Chondrocyte (in vitro differentiated cells): ENCODE data around the gene TSHZ2. TPM values are rescaled to one million over a fixed set of nuclear protein-coding genes. Genes with fewer than 3 reads are reported as not detected.
"Not testable (repeated sequence)": the region's sequence is repeated elsewhere in the genome, so short reads cannot be mapped to it uniquely, and the experiment has no call there.

ENCODE experiments used
- DNase-seq: peaks from one replicate; pipeline ENCODE4 v3.0.0; 2021; ENCODE audit warnings: mixed read lengths, low spot score
- H3K27ac Mint-ChIP-seq: one replicate; pipeline ENCODE4 v1.8.0; 2021; ENCODE audit warnings: mild to moderate bottlenecking, moderate library complexity, mixed read lengths; ENCODE audit not compliant: unreplicated experiment
- H3K27me3 Mint-ChIP-seq: 2 replicates; pipeline ENCODE4 v1.8.0; 2021; ENCODE audit warnings: low read depth, mixed read lengths
- H3K36me3 Mint-ChIP-seq: 2 replicates; pipeline ENCODE4 v1.8.0; 2021; ENCODE audit warnings: low read depth, mixed read lengths
- H3K4me1 Mint-ChIP-seq: 2 replicates; pipeline ENCODE4 v1.8.0; 2021; ENCODE audit warnings: low read depth, mild to moderate bottlenecking, mixed read lengths
- H3K4me3 Mint-ChIP-seq: one replicate; pipeline ENCODE4 v1.8.0; 2021; ENCODE audit warnings: mild to moderate bottlenecking, moderate library complexity, mixed read lengths; ENCODE audit not compliant: unreplicated experiment
- H3K9me3 Mint-ChIP-seq: 2 replicates; pipeline ENCODE4 v1.8.0; 2021; ENCODE audit warnings: low read depth, mixed read lengths
- total RNA-seq: library from RNA; stranded (reverse); gene quantifications from 3 replicates; pipeline ENCODE4 v1.2.1, GENCODE V29; 2021
- TF ChIP-seq, protein P1 (sequence below): fragments of 200-600 bp; sonication (generic); IDR thresholded peaks from 2 replicates; pipeline ENCODE4 v1.5.0; 2021; ENCODE audit warnings: antibody characterized with exemption, mild to moderate bottlenecking, moderate library complexity

Gene TSHZ2
- total RNA-seq, 1 donor from 2014 or later: 0.37 TPM

DNA sequence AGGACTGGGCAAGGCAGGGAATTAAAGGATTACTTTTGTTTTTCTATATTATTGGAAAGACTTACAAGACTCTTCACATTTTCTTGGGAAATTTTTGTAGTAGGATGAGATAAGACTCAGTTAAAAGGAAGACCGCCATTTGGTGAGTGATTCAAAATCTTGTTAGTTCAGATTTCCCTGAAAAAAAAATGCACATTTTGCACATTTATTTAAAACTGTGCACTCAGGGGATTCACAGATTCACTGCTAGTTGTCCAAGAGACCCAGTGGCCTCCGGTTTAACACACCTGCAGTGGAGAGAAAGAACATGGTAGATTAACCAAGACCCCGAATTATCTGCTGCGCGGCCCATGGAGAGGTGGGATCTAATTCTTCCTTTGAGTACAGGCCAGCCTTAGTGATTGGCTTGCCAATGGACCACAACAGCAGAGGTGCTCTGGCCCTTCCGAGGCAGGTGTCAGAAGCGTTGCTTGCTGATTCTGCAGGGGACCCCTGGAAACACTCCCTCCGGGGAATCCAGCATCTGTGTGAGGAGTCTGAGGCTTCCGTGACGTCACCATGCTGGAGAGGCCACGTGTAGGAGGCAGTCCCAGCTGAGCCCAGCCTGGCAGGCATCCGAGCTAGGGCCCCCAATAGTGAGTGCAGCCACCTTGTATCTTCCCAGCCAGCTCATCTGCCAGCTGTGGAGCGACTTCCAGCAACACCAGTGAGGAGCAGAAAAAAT lies 552.6 kb downstream of the TSHZ2 start:
- Mint-ChIP-seq H3K27ac (no peak overlapping the region), H3K4me1 (no peaks in the 10 kb centered on the region), H3K4me3 (no peak overlapping the region), H3K27me3 (no peaks in the 10 kb centered on the region), H3K9me3 (no peaks in the 10 kb centered on the region), H3K36me3 (no peaks in the 10 kb centered on the region)
- TF ChIP-seq, protein P1, sequence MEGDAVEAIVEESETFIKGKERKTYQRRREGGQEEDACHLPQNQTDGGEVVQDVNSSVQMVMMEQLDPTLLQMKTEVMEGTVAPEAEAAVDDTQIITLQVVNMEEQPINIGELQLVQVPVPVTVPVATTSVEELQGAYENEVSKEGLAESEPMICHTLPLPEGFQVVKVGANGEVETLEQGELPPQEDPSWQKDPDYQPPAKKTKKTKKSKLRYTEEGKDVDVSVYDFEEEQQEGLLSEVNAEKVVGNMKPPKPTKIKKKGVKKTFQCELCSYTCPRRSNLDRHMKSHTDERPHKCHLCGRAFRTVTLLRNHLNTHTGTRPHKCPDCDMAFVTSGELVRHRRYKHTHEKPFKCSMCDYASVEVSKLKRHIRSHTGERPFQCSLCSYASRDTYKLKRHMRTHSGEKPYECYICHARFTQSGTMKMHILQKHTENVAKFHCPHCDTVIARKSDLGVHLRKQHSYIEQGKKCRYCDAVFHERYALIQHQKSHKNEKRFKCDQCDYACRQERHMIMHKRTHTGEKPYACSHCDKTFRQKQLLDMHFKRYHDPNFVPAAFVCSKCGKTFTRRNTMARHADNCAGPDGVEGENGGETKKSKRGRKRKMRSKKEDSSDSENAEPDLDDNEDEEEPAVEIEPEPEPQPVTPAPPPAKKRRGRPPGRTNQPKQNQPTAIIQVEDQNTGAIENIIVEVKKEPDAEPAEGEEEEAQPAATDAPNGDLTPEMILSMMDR: no peak
- no peak for DNase-seq

DNA sequence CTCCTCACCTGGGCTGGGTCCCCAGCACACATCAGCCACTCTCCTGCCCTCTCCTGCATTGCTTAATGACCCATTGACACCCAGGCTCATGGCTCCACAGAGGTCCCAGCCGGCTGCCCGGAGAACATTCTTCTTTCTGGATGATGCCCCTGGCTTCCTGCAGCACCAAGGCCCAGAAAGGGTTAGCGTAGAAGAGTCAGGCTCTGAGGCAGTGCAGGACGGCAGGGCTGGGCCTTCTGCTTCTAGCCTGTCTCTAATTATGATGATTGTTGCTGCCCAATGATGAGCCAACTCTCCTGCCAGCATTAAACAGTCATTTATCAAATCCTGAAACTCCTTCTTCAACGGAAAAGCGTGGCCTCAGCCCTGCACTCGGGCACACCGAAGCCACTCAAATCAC lies 555.0 kb downstream of the TSHZ2 start:
- Mint-ChIP-seq H3K27ac (no peak overlapping the region), H3K9me3 (no peaks in the 10 kb centered on the region), H3K4me1 (no peaks in the 10 kb centered on the region), H3K36me3 (no peaks in the 10 kb centered on the region), H3K27me3 (peaks cover 1% of the 10 kb centered on the region), H3K4me3 (no peak overlapping the region)
- no peak for DNase-seq
- TF ChIP-seq, protein P1: no peak

DNA sequence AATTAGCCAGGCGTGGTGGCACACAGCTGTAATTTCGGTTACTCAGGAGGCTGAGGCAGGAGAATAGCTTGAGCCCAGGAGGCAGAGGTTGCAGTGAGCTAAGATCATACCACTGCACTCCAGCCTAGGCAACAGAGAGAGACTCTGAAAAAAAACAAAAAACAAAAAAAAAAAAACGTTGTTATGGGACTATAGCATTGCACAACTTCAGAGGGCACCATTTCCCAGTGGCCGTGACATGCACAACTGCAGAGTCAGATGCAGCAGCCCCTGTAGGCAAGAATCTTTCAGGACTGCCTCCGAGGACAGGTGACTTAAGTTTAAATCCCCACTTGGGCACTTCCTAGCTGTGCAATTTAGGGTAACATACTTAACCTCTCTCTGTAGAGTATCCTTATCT lies 557.5 kb downstream of the TSHZ2 start:
- no peak for DNase-seq
- Mint-ChIP-seq H3K9me3 (no peaks in the 10 kb centered on the region), H3K4me3 (no peak overlapping the region), H3K27ac (no peak overlapping the region), H3K36me3 (no peaks in the 10 kb centered on the region), H3K27me3 (peaks cover 1% of the 10 kb centered on the region), H3K4me1 (no peaks in the 10 kb centered on the region)
- TF ChIP-seq, protein P1: no peak

DNA sequence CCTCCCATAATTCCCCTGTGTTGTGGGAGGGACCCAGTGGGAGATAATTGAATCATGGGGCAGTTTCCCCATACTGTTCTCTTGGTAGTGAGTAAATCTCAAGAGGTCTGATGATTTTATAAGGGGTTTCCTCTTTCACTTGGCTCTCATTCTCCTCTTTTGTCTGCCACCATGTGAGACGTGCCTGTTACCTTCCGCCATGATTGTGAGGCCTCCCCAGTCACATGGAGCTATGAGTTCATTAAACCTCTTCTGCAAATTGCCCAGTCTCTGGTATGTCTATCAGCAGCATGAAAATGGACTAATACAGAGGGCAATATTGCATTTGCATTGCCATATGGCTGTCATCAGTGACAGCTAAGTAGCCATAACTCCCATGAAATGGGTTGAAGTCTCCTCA lies 558.3 kb downstream of the TSHZ2 start:
- DNase-seq: no peak
- TF ChIP-seq, protein P1: no peak
- Mint-ChIP-seq H3K9me3 (no peaks in the 10 kb centered on the region), H3K27ac (no peak overlapping the region), H3K36me3 (no peaks in the 10 kb centered on the region), H3K27me3 (peaks cover 1% of the 10 kb centered on the region), H3K4me3 (no peak overlapping the region), H3K4me1 (no peaks in the 10 kb centered on the region)

DNA sequence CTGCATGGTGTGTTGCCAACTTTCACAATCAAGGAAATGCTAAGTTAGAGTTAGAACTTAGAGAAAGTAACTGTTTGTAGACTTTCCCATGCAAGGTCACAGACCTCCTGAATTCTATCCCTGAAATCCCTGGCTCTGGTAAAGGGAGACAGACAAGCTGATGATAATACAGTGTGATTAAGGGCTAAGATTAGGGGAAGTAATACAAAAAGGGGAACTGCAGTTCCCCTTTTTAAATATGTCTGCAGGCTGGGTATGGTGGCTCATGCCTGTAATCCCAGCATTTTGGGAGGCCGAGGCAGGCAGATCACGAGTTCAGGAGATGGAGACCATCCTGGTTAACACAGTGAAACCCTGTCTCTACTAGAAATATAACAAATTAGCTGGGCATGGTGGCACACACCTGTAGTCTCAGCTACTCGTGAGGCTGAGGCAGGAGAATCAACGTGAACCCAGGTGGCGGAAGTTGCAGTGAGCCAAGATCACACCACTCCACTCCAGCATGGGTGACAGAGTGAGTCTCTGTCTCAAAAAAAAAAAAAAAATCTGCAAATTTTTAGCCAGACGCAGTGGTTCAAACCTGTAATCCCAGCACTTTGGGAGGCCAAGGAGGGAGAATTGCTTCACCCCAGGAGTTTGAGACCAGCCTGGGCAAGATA lies 560.6 kb downstream of the TSHZ2 start:
- not testable (repeated sequence) for H3K4me3 Mint-ChIP-seq, H3K4me1 Mint-ChIP-seq, H3K27ac Mint-ChIP-seq, H3K9me3 Mint-ChIP-seq, DNase-seq, H3K36me3 Mint-ChIP-seq, H3K27me3 Mint-ChIP-seq

DNA sequence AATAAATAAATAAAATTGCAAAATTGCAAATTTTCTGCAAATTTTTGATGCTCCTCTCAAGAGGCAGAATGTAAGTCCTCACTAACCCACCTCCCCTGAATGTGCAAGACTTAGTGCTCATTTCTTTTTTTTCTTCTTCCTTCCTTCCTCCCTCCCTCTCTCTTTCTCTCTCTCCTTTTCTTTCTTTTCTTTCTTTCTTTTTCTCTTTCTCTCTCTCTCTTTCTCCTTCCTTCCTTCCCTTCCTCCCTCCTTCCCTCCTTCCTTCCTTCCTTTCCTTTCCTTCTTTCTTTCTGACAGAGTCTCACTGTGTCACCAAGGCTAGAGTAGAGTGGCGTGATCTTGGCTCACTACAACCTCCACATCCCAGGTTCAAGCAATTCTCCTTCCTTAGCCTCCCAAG lies 561.3 kb downstream of the TSHZ2 start:
- H3K4me1 Mint-ChIP-seq: no peaks in the 10 kb centered on the region
- H3K9me3 Mint-ChIP-seq: no peaks in the 10 kb centered on the region
- peaks cover 1% of the 10 kb centered on the region for H3K27me3 Mint-ChIP-seq
- H3K4me3 Mint-ChIP-seq: no peak overlapping the region
- no peak for DNase-seq
- TF ChIP-seq, protein P1: no peak
- no peak overlapping the region for H3K27ac Mint-ChIP-seq
- H3K36me3 Mint-ChIP-seq: no peaks in the 10 kb centered on the region
